ENCODE results near the gene GNG8.
A peak's percentile ranks its signal among the peaks of the same experiment; 100 is the strongest.

GNG8 gene

DNA sequence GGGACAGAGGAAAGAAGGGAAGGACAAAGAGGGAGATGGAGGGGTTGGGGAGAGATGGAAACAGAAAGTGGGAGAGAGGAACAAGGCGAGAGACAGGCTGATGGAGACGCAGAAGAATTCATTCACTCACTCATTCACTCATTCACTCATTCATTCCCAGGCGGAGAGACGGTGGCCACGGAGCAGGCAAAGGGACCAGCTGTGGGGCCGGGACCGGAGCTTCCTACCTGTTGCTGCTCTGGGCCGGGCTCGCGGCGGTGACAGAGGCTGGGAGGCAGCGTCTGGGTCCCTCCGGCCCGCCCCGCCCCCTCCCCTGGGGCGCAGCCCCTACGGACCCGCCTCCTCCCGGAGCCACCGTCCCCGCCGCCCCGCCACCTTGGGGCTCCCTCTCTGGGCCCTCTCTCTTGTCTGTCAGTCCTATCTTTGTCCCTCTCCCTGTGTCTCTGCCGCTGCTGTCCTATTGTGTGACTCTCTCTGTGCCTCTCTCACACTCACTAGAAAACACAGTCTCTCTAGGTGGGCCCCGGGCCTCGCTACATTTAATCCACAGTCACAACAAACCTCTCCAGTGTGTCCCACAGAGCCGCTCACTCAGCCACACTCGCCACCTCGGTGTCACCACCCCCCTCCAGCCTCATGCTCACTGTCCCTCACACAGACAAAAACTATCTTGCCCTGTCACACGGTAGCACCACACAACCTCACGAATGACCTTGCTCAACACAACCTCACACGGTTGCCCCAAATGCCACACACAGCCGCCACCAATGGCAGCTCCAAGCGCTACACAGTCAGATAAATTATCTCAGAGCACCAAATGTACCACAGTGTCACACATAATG, at the start of gene GNG8:
Gene GNG8, minus strand, starts transcription at position 283 of the 842 bp plus-strand sequence. CDS start 1,520 bp downstream, outside the sequence.
- no peak for DNase-seq

- DNase-seq, result no peak
Observed at GRCh38 chr19:46685189-46685588, 49.2 kb upstream of the GNG8 start.

DNA sequence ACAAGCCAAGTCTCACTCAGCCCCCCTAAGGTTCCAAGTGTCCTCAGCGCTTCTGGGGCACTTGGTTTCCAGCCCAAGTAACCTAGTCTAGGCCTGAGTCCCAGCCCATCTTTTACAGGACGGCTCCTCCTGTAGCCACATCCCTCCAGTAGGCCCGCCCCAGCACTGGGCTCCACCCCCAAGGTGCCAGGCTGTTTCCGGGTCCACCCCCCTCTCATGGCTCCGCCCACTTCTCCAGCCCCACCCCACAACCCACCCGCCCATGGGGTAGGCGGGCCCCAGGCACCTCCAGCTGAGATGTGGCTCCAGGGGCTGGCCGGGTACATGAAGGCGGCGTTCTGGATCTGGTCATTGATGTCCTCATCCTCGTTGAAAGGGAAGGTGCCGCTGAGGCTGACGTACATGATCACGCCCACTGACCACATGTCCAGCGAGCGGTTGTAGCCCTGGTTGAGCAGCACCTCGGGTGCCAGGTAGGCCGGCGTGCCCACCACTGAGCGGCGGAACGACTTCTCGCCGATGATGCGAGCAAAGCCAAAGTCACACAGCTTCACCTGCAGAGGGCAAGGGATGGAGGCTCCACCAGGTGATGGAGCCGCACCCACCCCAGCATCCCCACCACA, 42.2 kb upstream of the GNG8 start:
- DNase-seq, result peak; percentile 59

DNA sequence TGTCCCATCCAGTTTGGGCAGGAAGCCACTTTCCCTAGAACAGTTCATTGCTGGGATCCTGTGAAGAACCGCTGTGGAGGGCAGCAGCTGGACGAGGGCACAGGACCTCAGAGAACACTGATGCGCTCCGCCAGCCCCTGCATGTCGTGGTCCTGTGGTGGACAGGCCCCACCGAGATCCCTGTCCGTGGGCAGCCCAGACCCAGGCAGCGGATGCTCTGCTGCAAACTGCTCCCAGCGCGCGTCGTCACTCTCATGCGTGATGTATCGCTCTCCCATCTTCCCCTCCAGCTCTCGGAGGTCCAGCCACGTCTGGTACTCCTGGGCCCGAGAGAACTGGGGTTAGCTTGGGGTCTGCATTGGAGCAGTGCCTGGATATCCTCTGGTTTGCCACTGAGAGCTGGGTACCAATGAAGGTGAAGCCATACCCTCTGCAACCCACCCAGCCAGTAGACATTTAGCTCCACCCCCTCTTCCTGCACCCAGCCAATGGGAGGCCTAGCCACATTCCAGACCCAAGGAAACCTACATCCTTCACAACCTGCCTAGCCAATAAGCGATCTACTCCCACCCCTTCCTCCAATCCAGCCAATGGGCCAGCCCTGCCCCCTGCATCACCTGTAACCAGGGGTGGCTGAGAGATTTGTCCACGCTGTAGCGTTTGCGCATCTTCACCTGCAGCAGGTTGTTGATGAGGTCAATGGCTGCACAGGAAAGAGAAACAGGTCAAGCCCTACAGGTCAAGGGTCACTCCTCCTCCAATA, 38.6 kb upstream of the GNG8 start:
- DNase-seq, result no peak

GRCh38 chr19:46670813-46671212, 34.8 kb upstream of the GNG8 start:
- no peak for DNase-seq

- no peak for DNase-seq
Observed at GRCh38 chr19:46668662-46669061, 32.7 kb upstream of the GNG8 start.

DNA sequence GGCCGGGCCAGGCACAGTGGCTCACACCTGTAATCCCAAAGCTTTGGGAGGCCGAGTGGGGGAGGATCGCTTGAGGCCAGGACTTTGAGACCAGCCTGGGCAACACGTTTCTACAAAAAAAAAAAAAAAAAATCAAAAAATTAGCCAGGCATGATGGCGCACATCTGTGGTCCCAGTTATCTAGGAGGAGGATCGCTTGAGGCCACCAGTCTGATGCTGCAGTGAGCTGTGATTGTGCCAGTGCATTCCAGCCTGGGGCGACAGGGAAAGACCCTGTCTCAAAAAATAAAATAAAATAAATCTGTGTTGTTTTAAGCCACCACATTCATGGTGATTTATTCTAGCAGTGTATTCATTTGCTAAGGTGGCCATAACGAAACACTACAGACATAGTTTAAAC, 29.1 kb upstream of the GNG8 start:
- no peak for DNase-seq

- DNase-seq, result peak; percentile 80
Observed at GRCh38 chr19:46661735-46662592, 26.0 kb upstream of the GNG8 start.

- DNase-seq, result peak; percentile 100
Observed at GRCh38 chr19:46661020-46661731, 25.2 kb upstream of the GNG8 start, which contains the start of gene DACT3. TSS of gene DACT3 (minus strand) at chr19:46661182. CDS start at chr19:46661064, 118 bp downstream.

- peak; percentile 15 for DNase-seq
Observed at GRCh38 chr19:46660551-46661019, 24.6 kb upstream of the GNG8 start.

GRCh38 chr19:46660008-46660517, 24.1 kb upstream of the GNG8 start:
- no peak for DNase-seq

GRCh38 chr19:46659151-46660007, 23.4 kb upstream of the GNG8 start:
- DNase-seq, result no peak

- DNase-seq, result no peak
Observed at GRCh38 chr19:46656541-46656940, 20.5 kb upstream of the GNG8 start.

DNA sequence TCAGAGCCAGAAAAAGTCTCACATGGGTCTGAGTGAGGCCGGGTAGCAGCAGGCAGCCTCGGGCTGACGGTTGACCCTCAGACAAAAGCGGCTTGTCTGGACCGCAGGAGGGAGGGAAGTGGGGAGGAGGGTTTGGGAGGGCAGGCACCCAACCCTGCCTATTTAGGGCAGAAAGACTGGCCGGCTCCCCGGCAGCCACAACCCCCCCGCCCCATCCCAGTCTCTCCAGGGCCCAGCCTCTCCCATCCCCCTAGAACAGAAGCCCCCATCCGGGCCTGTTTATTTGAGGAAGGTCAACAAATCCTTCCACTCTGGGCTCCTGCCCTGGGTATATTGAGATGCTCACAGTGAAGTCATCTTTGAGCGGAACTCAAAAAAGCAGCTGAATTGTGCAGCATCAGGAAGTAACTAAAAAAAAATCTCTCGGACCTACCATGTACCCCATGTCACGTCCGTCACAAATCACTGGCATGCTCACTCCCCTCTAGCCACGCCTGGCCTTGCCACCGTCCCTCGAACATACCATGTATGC, 18.7 kb upstream of the GNG8 start:
- no peak for DNase-seq

GRCh38 chr19:46650445-46650844, 14.4 kb upstream of the GNG8 start:
- no peak for DNase-seq

DNA sequence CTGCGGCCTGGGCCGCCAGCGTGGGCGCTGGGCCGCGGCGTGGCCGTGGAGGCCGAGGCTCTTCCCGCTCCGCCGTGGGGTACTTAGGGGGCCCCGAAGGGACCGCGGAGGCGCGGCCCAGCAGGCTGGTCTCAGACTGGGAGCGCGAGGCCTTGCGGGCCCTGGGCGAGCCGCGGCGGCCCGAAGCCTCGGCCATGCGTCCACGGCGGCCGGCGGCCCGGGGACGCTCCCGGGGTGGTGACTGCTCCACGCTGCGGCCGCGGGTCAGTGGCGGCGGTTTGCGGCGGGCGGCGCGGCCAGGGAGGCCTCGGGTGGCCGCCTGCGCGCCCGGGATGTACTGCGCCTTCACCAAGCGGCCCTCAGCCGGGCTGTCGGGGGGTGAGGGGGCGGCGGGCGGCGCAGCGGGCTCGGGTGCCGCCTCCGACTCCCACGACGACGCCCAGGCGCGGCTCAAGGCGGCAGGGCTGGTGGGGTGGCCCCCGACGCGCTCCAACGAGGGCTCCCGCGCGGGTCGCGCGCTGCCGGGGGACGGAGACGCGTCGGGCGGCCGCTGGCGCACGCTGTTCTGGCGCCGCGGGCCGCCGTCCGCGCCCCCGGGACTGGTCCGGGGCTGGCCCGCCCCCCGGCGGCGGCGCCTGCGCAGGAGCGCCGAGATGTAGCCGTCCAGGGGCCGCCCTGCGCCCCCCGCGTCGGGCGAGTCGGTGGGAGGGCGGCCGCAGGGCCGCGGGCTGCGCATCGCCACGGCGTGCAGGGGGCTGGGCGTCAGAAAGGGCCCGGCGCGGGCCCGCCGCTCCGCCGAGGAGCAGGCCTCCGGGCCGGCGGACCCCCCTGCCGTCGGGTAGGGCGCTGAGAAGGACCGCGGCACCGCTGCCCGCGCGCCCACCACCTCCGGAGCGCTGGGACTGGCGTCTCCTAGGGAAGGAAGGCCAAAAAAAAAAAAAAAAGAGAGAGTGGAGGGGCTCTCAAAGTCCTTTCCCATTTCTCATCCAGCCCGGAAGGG, 13.3 kb upstream of the GNG8 start:
- no peak for DNase-seq

GRCh38 chr19:46648060-46648960, 12.3 kb upstream of the GNG8 start:
- no peak for DNase-seq

GRCh38 chr19:46646402-46646801, 10.4 kb upstream of the GNG8 start:
- no peak for DNase-seq

Measured in stimulated activated CD4-positive, alpha-beta T cell treated with anti-CD3 and anti-CD28 coated beads, Interleukin-4, amount 100 ng/mL, for 24 hours (primary cell).